Middle frontal gyrus (tissue), 1 donor: ENCODE data around the gene PKIB.
"Not testable (repeated sequence)": the region's sequence is repeated elsewhere in the genome, so short reads cannot be mapped to it uniquely, and the experiment has no call there.

Experiments used
- DNase-seq: peaks from one replicate; pipeline ENCODE4 v3.0.0-alpha.2; 2015; ENCODE audit warnings: low spot score; ENCODE audit errors: extremely low spot score

Gene PKIB

DNA sequence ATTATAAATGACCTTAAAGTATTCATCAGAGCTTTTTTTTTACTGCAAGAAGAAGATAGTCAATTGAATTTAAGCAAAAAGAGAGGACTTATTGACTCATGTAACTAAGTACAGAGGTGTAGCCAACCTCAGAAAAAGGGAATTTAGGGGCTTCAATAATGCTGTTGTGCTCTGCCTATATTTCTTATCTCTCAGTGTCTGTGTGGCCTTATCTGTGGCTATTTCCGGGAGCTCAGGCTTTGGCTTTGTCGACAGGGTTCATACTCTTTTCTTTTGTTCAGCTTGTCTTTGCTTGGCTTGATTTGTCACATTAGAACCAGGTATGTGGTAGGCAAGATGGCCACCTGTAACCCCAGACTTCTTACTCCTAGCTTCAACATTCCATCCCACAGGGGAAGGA lies 130.7 kb downstream of the PKIB start:
- no peak for DNase-seq

DNA sequence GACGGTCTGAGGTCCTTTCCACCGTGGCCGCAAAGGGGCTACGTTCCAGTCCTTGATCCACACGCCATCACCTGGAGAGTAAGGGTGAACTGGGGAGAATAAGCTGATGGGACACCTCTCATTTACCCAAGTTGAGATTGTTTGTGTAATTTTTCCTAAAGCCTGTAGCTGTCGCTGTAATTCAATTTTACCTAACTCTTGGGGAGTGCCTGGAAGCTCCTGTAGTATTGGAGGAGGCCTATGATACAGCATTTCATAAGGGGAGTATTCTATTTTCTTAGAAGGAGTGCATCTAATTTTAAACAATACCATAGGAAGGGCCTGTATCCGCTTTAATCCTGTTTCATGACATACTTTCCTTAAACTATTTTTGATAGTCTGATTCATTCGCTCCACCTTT lies 134.0 kb downstream of the PKIB start:
- DNase-seq = not testable (repeated sequence)

DNA sequence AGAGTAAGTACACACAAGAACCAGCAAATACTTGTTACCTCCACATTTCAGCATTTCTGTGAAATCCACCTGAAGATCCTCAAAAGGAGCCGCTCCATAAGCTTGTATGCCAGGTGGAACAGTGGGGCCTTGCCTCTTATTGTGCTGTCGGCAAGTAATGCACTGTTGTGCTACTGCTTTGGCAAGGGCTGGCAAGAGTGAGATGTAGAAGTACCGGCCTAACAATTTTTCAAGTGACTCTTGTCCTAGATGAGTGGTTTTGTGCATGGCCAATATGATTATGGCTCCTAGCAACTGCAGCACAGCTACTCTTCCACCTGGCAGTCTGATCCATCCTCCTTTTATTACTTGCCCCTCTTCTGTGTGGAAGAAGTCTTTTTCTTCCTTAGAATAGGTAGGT lies 134.7 kb downstream of the PKIB start:
- DNase-seq = not testable (repeated sequence)

DNA sequence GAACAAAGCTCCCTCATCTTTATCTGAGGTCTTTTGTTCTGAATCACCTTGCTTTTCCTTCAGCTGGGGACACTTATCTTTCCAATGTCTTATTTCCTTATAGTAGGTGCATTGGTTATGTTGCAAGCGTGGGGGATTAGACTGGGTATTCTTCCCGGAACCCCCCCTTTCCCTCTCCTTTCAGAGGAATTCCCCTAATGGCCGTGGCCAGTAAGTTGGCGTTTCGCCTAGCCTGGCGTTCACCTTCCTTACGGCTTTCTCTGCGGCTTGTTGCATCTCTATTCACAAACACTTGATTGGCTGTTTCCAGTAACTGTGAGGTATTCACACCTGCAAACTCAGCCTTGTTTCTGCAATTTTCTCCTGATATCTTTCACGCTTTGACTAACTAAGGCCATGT lies 136.5 kb downstream of the PKIB start:
- no peak for DNase-seq

DNA sequence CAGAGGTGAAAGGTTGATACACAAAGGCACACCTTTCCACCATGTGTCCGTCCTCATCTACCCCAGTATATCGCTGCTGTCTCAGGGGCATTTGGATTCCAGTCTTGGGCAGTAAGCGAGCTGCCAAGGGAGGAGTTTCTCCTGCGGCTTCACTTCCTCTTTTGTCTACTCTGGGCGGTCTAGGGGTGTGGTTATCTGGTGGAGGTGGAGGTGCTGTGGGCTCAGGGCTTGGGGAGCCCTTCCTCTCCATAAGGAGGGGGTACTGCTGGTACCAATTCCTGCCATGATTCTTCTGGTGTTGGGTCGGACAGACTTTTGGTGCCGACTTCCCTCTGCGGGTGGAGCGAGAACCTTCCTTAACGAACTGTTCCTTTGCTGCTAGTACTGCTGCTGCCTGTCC lies 137.4 kb downstream of the PKIB start:
- DNase-seq = no peak

DNA sequence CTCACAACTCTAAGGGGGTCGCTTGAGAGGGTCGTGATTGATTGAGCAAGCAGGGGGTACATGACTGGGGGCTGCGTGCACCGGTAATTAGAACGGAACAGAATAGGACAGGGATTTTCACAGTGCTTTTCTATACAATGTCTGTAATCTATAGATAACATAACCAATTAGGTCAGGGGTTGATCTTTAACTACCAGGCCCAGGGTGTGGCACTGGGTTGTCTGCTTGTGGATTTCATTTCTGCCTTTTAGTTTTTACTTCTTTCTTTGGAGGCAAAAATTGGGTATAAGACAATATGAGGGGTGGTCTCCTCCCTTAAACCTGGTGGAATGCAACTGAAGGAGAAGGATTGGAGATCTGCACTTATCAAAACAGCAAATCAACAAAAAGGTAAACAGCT lies 138.7 kb downstream of the PKIB start:
- DNase-seq = not testable (repeated sequence)

DNA sequence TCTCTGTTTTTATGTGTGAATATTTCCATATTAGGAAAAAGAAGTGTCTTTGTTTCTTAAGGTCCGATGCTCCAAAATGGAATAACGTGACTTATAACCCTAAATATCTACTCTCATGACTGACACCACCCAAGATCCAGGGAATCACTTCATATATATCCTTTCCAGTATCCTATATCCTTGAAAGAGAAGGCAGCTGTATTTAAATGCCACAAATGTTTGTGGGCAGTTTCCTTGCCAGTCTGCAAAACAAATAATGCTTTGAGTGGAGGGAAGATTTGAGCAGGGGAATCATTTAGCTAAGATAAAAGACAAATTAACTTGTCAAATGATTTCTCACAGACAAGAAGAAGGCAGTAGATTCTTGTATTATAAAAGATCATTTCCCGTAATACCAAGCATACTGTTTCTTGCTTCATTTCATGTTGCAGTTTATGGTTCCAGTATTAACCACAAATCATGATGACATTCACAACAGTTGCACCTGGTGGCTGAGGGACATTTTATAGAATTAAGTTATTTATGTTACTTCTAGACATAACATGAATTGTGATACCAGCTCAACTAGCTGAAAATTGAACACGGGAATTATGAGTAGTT lies 139.3 kb downstream of the PKIB start:
- no peak for DNase-seq

DNA sequence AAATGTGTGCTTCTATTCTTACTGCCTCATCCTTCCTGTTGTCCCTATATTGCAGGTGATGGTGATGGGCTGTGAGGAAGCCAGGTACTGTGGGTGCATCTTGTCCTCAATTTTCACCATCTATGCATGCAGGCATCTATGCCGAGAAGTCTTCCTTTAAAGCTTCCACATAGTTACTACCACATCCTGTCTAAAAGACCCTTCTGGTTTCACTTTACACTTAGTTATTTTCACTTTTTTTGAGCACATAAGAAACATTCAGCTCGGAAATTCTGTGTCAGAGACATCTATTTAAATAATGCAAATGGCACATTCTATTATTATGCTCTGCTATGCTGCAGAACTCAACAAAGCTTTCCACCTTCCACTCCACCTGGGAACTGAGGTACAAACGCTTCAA lies 141.1 kb downstream of the PKIB start:
- no peak for DNase-seq

DNA sequence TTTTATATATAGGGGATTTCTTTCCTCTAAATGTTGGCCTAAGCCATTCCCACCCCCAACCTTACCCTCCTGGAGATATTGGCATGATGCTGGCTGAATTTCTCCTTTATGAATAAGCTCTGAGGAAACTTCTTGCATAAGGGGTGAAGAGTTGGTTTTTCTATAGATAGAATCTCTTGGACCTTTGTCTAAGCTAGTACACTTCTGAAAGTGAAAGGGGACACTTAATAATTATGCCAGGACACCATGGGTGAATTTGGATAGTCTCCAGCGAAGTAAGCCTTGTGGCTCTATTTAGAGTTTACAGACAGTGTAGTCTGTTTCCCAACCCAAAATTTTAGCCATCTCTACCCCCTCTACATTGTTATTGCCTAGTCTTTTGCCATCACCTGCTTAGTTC lies 142.3 kb downstream of the PKIB start:
- DNase-seq = no peak

DNA sequence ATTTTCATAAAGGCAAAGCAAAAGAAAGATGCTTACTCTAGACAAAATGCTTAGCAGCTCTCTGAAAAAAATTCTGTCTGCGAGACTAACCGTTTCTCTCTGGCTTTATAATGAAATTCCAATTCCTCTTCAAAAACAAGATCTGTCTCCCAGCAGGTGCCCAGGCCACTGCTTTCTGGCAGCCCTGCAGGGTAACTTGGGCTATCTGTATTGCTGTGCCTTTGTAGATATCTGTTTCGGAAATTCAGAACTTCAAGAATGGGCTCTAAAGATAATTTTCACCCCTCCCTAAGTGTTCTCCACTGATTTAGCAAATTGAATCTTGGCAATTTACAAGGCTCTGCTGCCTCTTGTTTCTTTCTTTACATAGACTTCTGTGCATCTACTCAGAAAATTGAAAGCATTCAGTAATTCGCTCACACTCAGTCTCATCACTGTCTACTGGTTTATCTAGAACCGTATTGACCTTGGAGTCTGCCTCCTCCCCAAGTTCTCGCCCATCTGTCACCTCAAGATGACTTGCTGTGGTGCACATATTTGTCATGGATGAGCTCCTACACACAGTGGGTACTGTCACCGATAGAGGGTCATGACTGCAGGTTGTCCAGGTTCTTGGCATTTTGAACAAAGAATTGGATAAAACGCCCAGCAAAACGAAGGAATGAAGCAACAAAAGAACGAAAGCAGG lies 142.9 kb downstream of the PKIB start:
- no peak for DNase-seq

DNA sequence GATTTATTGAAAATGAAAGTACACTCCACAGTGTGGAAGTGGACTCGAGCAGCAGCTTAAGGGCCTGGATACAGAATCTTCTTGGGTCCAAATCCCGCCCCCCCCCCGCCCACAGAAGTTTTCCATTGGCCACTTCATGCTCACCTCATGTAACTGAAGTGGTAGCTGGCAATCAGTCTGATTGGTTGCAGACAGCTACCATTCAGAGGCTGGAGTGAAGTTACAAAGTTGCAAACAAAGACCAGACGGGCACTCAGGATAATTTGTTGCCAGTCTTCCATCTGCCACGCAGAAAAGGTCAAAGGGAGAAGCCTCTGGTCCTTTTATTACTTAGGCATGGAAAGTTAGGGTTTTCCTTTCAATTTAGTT lies 143.5 kb downstream of the PKIB start:
- no peak for DNase-seq

DNA sequence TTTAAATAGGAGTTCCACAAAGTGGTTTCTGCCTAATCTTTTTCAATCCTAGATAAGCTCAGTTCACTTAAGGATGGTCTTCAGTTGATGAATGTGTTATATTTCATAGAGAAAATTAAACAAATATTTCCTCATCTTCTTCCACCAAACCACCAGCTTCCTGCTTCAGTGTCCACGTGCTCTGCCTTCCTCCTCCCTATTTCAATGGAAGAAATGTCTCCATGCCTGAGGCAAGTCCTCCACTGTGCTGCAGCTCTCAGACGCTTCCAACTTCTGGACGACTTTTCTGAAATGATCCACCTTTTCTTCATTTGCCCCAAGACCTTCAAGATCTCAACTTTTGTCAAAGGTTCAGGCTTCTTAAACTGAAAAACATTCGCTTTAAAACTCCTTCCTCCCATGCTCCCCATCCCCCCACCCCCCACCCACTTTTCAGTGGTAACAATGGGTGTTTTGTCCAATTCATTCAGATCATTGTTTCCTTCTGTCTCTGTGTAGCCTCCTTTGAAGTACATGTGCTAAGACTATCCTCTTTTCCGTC lies 144.1 kb downstream of the PKIB start:
- no peak for DNase-seq

DNA sequence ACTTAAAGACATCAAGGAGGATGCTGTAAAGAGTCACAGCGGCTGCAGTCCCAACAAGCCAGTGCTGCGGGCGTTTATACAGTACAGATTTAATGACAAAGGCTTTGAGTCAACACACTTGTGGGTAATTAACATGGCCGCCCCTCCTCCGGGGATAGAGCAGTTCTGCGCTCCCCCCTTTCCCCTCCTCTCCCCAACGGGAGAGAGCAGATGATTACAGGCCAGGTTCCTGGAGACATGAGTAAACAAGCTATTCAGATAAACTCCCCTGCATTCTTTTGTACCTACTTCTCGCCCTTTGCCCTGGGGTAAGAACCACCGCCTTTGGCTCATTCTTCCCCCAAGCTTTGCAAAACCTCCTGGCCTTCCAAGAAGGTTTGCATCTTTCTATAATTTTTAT lies 145.7 kb downstream of the PKIB start:
- DNase-seq = no peak

DNA sequence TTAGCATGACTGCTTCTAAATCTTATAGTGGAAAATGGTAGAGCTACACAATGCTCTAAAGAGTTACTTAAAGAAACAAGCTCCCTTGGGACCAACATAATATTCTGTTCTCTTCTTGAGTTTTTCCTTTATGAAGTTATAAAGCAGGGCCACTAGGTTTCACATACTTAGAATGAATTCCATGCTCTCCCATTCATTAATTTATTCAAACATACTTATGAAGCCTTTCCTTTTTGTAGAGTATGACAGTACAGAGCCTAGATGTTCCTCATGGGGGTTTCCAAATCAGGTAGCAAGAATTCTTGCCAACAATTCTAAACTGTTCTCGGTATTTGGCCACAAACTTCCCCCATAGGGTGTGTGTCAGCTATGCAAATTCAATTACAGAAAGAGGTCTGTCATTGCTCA lies 148.7 kb downstream of the PKIB start:
- no peak for DNase-seq

DNA sequence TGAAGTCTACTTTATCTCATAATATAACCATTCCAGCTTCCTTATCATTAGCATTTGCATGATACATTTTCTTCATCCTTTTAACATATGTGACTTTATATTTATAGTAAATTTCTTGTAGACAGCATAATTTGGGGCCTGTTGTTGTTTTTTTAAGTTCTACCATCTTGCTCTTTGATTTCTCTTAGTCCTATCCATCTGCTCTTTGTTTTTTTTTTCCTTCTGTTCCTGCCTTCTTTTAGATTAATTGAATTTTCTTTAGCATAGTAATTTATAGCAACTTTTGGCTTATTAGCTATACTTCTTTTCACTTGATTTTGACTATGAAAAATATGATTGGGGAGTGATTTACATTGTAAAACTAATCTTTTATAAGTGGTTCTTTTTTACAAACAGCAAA lies 150.1 kb downstream of the PKIB start:
- DNase-seq = no peak

DNA sequence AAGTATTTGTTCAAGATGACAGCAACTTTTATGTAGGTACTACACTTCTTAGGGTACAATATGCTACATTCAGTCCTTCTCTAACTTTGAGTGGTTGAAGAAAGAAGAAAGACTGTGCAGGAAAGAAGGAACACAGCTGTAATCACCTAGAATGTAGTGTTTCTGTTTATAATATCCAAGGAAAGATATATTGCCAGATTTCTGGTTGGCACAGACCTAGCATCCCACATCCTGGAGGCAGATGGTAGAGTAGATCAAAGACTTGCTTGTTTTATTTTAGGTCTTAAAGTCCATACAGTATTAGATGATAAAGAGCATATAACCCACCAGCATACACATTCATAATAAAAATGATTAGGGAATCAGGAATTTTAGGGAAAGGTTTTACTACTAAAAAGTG lies 156.1 kb downstream of the PKIB start:
- DNase-seq = no peak

DNA sequence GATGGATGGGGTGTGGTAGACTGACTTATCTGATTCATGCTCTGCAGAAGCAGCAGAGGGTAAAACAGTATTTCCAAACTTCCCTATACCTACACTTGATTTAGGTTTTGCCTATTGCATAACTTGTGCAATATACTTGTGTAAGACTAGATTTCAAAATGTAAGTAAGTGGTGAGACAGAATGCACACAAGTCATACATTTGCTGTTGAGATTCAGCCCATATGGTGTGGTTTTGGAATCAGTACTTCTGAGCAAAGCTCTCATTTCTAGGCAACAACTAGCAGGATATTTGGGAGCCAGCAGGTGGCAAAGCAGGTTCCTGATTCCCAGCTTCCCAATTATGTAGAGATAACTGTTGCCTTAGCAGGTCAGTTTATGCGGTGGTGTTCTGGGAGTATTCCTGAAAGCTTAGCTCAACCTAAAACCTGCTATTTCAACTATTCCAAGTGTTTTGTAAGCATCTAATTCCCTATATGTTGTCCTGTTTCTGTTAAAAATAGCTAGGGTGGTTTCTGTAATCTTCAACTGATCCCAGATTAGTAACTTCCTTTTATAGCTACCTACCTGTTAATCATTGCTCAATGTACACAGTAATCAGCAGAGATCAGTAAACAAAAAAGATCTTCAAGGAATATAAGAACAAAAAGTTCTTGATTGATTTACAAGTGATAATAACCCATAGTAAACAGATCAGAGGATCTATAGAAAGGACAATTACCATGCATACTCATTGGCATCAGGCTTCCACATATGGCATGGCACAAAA lies 160.8 kb downstream of the PKIB start:
- no peak for DNase-seq

DNA sequence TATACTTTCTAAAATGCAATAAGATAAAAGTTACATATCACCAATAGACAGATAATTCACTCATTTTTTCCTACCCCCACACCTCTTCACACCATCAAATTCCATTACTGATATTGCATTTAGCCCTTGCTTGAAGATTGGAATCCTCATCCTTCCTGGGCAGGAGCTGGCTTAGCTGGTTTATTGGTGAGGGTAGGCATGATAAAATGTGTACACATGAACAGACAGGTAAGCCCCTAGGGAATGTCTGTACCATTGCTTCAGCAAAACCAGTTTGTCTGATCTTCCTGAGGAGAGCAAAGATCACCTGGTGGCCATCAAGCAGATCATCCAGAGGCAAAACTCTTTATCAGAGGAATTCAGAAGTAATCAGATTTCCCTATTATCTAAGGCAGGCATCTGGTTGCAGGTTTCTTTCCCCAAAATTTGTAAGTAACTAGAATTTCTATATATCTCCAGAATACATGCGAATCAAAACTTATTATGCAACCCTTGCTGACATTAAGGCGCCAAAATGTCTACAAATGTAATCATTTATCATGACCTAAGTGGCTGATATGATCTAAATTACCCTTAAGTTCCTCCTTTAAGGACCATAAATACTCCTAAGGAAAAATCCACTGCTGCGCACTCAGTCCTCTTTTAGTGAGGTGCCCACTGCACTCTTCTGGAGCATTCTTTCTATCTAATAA lies 162.7 kb downstream of the PKIB start:
- DNase-seq = no peak
